HG03520 (cell line): ENCODE data around the gene FBN2.
"Not testable (repeated sequence)": the region's sequence is repeated elsewhere in the genome, so short reads cannot be mapped to it uniquely, and the experiment has no call there.

Experiments used
- ATAC-seq: cut with Tn5 transposase; IDR thresholded peaks from one replicate; pipeline ENCODE4 v1.9.1; 2021; ENCODE audit warnings: mild to moderate bottlenecking, moderate library complexity; ENCODE audit not compliant: unreplicated experiment

The FBN2 gene

GRCh38 chr5:128328007-128328406 is 210.0 kb downstream of the FBN2 start:
- no peak for ATAC-seq

- not testable (repeated sequence) for ATAC-seq
These were observed 216.6 kb downstream of the FBN2 start for GRCh38 chr5:128321418-128321817.

GRCh38 chr5:128318691-128319090 is 219.4 kb downstream of the FBN2 start:
- no peak for ATAC-seq

- ATAC-seq = no peak
These were observed 220.6 kb downstream of the FBN2 start for GRCh38 chr5:128317481-128317880.

- no peak for ATAC-seq
These were observed 222.4 kb downstream of the FBN2 start for GRCh38 chr5:128315671-128316070.

- ATAC-seq = no peak
These were observed 232.7 kb downstream of the FBN2 start for GRCh38 chr5:128305341-128305740.

GRCh38 chr5:128304791-128305190 is 233.3 kb downstream of the FBN2 start:
- no peak for ATAC-seq

- ATAC-seq = no peak
These were observed 234.0 kb downstream of the FBN2 start for GRCh38 chr5:128304088-128304487.

- ATAC-seq = no peak
These were observed 234.5 kb downstream of the FBN2 start for GRCh38 chr5:128303593-128303992.

GRCh38 chr5:128300181-128300580 is 237.9 kb downstream of the FBN2 start:
- no peak for ATAC-seq

- ATAC-seq = no peak
These were observed 247.7 kb downstream of the FBN2 start for GRCh38 chr5:128290152-128290858.

GRCh38 chr5:128287740-128288139 is 250.3 kb downstream of the FBN2 start:
- no peak for ATAC-seq

- ATAC-seq = no peak
These were observed 253.8 kb downstream of the FBN2 start for GRCh38 chr5:128284236-128284635.

GRCh38 chr5:128279345-128279744 is 258.7 kb downstream of the FBN2 start:
- ATAC-seq = no peak

- no peak for ATAC-seq
These were observed 261.4 kb downstream of the FBN2 start for GRCh38 chr5:128276537-128277216.

GRCh38 chr5:128274441-128274840 is 263.6 kb downstream of the FBN2 start:
- no peak for ATAC-seq

GRCh38 chr5:128273736-128274135 is 264.3 kb downstream of the FBN2 start:
- no peak for ATAC-seq

- ATAC-seq = no peak
These were observed 266.1 kb downstream of the FBN2 start for GRCh38 chr5:128271859-128272464.

GRCh38 chr5:128271071-128271470 is 267.0 kb downstream of the FBN2 start:
- ATAC-seq = no peak

- no peak for ATAC-seq
These were observed 273.3 kb downstream of the FBN2 start for GRCh38 chr5:128264564-128265360.

GRCh38 chr5:128263357-128263756 is 274.7 kb downstream of the FBN2 start:
- ATAC-seq = no peak
